ENCODE measurements around the gene DTX1. TPM values are rescaled to one million over a fixed set of nuclear protein-coding genes. Genes with fewer than 3 reads are reported as not detected.

The DTX1 gene
- total and polyA plus RNA-seq, 2 of the 8 experiments (the other 6 are each of a cell fraction or from before 2014, with no cell fraction given) = 4.7 to 6.9 TPM

DNA sequence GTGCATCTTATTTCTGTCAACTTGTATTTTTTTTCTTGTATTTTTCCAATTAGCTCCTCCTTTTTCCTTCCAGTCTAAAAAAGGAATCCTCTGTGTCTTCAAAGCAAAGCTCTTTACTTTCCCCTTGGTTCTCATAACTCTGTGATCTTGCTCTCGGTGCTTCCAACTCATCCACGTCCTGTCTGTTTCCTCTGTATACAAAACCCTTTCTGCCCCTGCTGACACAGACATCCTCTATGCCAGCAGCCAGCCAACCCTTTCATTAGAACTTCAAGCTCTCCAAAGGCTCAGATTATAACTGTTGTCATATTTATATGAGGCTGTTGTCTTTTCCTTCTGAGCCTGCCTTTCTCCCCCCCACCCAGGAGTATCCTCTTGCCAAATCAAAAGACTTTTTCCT lies 45.8 kb upstream of the DTX1 start:
- Histone ChIP-seq H3K4me3 (ENCODE audit: extremely low read depth in 1 of 4, insufficient read depth in 2 of 4, low read depth in 3 of 4, low read length in 4 of 4) (no peak overlapping the region), H2BK5ac (ENCODE audit: low read depth, low read length) (no peak overlapping the region), H2BK20ac (ENCODE audit: low read length) (no peak overlapping the region), H3K27ac (ENCODE audit: low read depth, low read length) (no peak overlapping the region), H2BK12ac (ENCODE audit: low read depth, low read length) (no peak overlapping the region), H3K14ac (ENCODE audit: insufficient read length) (no peak overlapping the region), H3K9me3 (ENCODE audit: insufficient read depth in 2 of 2, low read depth in 1 of 2, low read length in 1 of 2) (peaks cover 8 to 11% of the 10 kb centered on the region in 2 experiments; a peak in 3 of 4 replicates), H4K8ac (ENCODE audit: extremely low read depth, insufficient read depth, low read length) (no peak overlapping the region), H4K5ac (ENCODE audit: insufficient read length, low read depth, low read length) (no peak overlapping the region), H3K4me1 (replicated peaks in 1 of 4; ENCODE audit: control insufficient read depth in 3 of 4, insufficient read depth in 4 of 4, low read length in 3 of 4) (no peaks in the 10 kb centered on the region), H3K23ac (ENCODE audit: insufficient read length) (no peak overlapping the region), H3K79me1 (ENCODE audit: low read depth, low read length) (no peaks in the 10 kb centered on the region), H3K4ac (replicated peaks; ENCODE audit: insufficient read length, low read depth, low read length) (no peak overlapping the region), H2AFZ (ENCODE audit: low read length) (no peak overlapping the region), H3K18ac (ENCODE audit: extremely low read depth, low read length) (no peak overlapping the region), H3K79me2 (ENCODE audit: control insufficient read depth in 1 of 2, insufficient read depth in 2 of 2, low read length in 2 of 2) (no peaks in the 10 kb centered on the region), H3K36me3 (ENCODE audit: control insufficient read depth in 2 of 4, insufficient read depth in 4 of 4, low read length in 3 of 4) (no peaks in the 10 kb centered on the region), H3K56ac (replicated peaks; ENCODE audit: insufficient read length, low read depth, low read length) (no peak overlapping the region), H2BK15ac (ENCODE audit: low read length) (no peak overlapping the region), H3K27me3 (replicated peaks in 1 of 4; ENCODE audit: control insufficient read depth in 3 of 4, extremely low read depth in 1 of 4, insufficient read depth in 3 of 4, low read length in 3 of 4) (peaks cover 0 to 7% (median 0%) of the 10 kb centered on the region in 4 experiments; a peak in 1 of 7 replicates), H3K9ac (replicated peaks in 1 of 4; ENCODE audit: extremely low read depth in 1 of 4, low read depth in 3 of 4, low read length in 3 of 4) (no peak overlapping the region), H4K20me1 (replicated peaks in 1 of 2; ENCODE audit: control insufficient read depth in 1 of 2, insufficient read depth in 2 of 2, low read length in 2 of 2) (no peaks in the 10 kb centered on the region), H2AK5ac (ENCODE audit: low read depth, low read length) (no peak overlapping the region), H4K91ac (replicated peaks; ENCODE audit: insufficient read length, low read length) (no peak overlapping the region), H3K4me2 (ENCODE audit: insufficient read depth in 1 of 2, low read depth in 2 of 2, low read length in 2 of 2) (no peak overlapping the region), H2BK120ac (replicated peaks; ENCODE audit: low read depth, low read length) (no peak overlapping the region), H3K23me2 (ENCODE audit: low read depth, low read length) (no peaks in the 10 kb centered on the region)
- ChIA-PET POLR2A (ENCODE audit: partially characterized antibody) (no interaction called here), CTCF (ENCODE audit: partially characterized antibody) (interaction anchor here (0.9 to 13.9 kb wide), 6 partner anchors 9 to 82 kb away, joined by 3 to 202 read pairs (median 4); no protein-coding TSS in a partner anchor)
- 83% methylated on average over 2 of the region's 2 CpGs; no CpG with 5 or more reads in 1 of the 2 experiments for WGBS, 2 experiments (ENCODE audit: extremely low coverage in 1 of 2, insufficient coverage in 1 of 2, insufficient read length in 1 of 2, insufficient replicate concordance in 2 of 2, low coverage in 1 of 2, low lambda C conversion rate in 2 of 2, missing lambda C conversion rate in 1 of 2)
- no peak for FAIRE-seq
- DNase-seq (ENCODE audit: low read depth in 1 of 2, low spot score in 2 of 2) = no peak
- TF ChIP-seq PHF8 (conservative IDR thresholded peaks at IDR 0.05; ENCODE audit: low read depth, low read length) = no peak
- TF ChIP-seq CHD2 (IDR thresholded peaks at IDR 0.05; ENCODE audit: low read length) = no peak
- TF ChIP-seq KDM4A (IDR thresholded peaks at IDR 0.05; ENCODE audit: low read depth, low read length, severe bottlenecking) = no peak
- no peak for TF ChIP-seq TCF12 (IDR thresholded peaks at IDR 0.05; ENCODE audit: low read depth, low read length)
- no peak for TF ChIP-seq CBX5 (IDR thresholded peaks at IDR 0.05; ENCODE audit: low read depth, low read length)
- TF ChIP-seq RAD21 (IDR thresholded peaks at IDR 0.05 in 1 of 2, conservative IDR thresholded peaks at IDR 0.05 in 1 of 2; ENCODE audit: low read depth in 2 of 2, low read length in 2 of 2) = no peak
- no peak for TF ChIP-seq TBP (IDR thresholded peaks at IDR 0.05; ENCODE audit: low read depth, low read length)
- no peak for TF ChIP-seq BCL11A (IDR thresholded peaks at IDR 0.05; ENCODE audit: low read depth in 2 of 2, low read length in 2 of 2)
- TF ChIP-seq SP2 (IDR thresholded peaks at IDR 0.05; ENCODE audit: low read length) = no peak
- TF ChIP-seq YY1 (IDR thresholded peaks at IDR 0.05; ENCODE audit: low read depth, low read length) = no peak
- no peak for TF ChIP-seq POLR2A (IDR thresholded peaks at IDR 0.05; ENCODE audit: control extremely low read depth in 1 of 2, low read depth in 2 of 2, low read length in 2 of 2)
- TF ChIP-seq POLR2AphosphoS5 (IDR thresholded peaks at IDR 0.05; ENCODE audit: low read depth, low read length) = no peak
- TF ChIP-seq CREB1 (IDR thresholded peaks at IDR 0.05) = no peak
